Activated T-helper 9 cell treated with anti-CD3 and anti-CD28 coated beads, Interleukin-2, amount 50 U/mL, for 16 hours (primary cell): ENCODE data around the gene POLR3A.
"Not testable (repeated sequence)": the region's sequence is repeated elsewhere in the genome, so short reads cannot be mapped to it uniquely, and the experiment has no call there.

Source experiments
- DNase-seq: peaks from one replicate; pipeline ENCODE4 v3.0.0-alpha.2; 2020; ENCODE audit warnings: low read depth

The POLR3A gene

GRCh38 chr10:78029269-78030226, at the start of gene POLR3A:
Gene POLR3A (minus strand): TSS chr10:78029515. CDS start chr10:78029407, 108 bp downstream.
- peak; percentile 87 for DNase-seq

GRCh38 chr10:78078539-78079330, 49.4 kb upstream of the POLR3A start:
- DNase-seq: no peak

GRCh38 chr10:78075806-78076205, 46.5 kb upstream of the POLR3A start:
- DNase-seq: not testable (repeated sequence)

GRCh38 chr10:78072504-78072903, 43.2 kb upstream of the POLR3A start:
- no peak for DNase-seq

- DNase-seq: no peak
These were observed 42.5 kb upstream of the POLR3A start for GRCh38 chr10:78071857-78072179.

GRCh38 chr10:78071140-78071856, 42.0 kb upstream of the POLR3A start:
- DNase-seq: no peak

GRCh38 chr10:78070726-78071125, 41.4 kb upstream of the POLR3A start:
- no peak for DNase-seq

GRCh38 chr10:78070064-78070463, 40.7 kb upstream of the POLR3A start:
- not testable (repeated sequence) for DNase-seq

- no peak for DNase-seq
These were observed 39.8 kb upstream of the POLR3A start for GRCh38 chr10:78069151-78069550.

GRCh38 chr10:78066728-78067430, 37.6 kb upstream of the POLR3A start:
- DNase-seq: no peak

GRCh38 chr10:78066012-78066411, 36.7 kb upstream of the POLR3A start:
- DNase-seq: no peak

- no peak for DNase-seq
These were observed 36.3 kb upstream of the POLR3A start for GRCh38 chr10:78065611-78066010.

- DNase-seq: not testable (repeated sequence)
These were observed 35.6 kb upstream of the POLR3A start for GRCh38 chr10:78064919-78065318.

GRCh38 chr10:78063236-78063635, 33.9 kb upstream of the POLR3A start:
- no peak for DNase-seq

GRCh38 chr10:78062296-78062695, 33.0 kb upstream of the POLR3A start:
- no peak for DNase-seq

- no peak for DNase-seq
These were observed 30.8 kb upstream of the POLR3A start for GRCh38 chr10:78059906-78060702.

- DNase-seq: no peak
These were observed 29.2 kb upstream of the POLR3A start for GRCh38 chr10:78058562-78058961.

- no peak for DNase-seq
These were observed 24.0 kb upstream of the POLR3A start for GRCh38 chr10:78053211-78053868.

- no peak for DNase-seq
These were observed 20.5 kb upstream of the POLR3A start for GRCh38 chr10:78049851-78050250.

GRCh38 chr10:78047314-78047891, 18.1 kb upstream of the POLR3A start:
- peak; percentile 62 for DNase-seq
